Measurements from ENCODE around the gene MFAP3. TPM values are rescaled to one million over a fixed set of nuclear protein-coding genes. Genes with fewer than 3 reads are reported as not detected.

Gene MFAP3
- total and polyA plus RNA-seq, 5 experiments from 2014 or later = 4.0 to 26.1 (median 7.5) TPM

DNA sequence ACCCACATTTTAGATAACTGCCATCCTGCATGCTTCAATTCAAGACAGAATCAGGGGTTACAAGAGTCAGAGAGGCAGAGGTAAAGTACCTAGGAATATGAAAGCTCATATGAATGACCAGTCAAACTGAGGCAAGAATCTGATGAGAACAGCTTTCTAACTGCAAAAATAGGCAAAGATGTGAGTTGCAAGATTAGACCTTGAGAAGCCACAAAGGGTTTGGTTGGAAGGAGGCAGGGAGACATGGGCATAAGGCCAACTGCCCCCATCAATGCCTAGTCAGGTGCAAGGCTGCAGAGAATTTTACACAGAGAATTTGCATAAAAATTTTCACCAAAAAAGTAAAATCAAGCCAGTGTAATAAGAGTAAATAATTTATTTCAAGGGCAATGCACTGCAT, 12.8 kb upstream of the MFAP3 start:
- no peak overlapping the region for H3K4me3 Mint-ChIP-seq
- no peak for ATAC-seq
- no peaks in the 10 kb centered on the region for H3K27me3 Mint-ChIP-seq
- H3K4me1 Mint-ChIP-seq = peaks cover 0 to 15% (median 10%) of the 10 kb centered on the region in 4 donors
- peaks cover 6 to 77% (median 48%) of the 10 kb centered on the region in 3 donors for H3K36me3 Mint-ChIP-seq
- peak overlapping the region in 2 of 10 donors; percentile 35 to 43 for H3K27ac Mint-ChIP-seq
- no peaks in the 10 kb centered on the region for H3K9me3 Mint-ChIP-seq
- POLR2A ChIA-PET = no interaction called here
- no peak for DNase-seq

DNA sequence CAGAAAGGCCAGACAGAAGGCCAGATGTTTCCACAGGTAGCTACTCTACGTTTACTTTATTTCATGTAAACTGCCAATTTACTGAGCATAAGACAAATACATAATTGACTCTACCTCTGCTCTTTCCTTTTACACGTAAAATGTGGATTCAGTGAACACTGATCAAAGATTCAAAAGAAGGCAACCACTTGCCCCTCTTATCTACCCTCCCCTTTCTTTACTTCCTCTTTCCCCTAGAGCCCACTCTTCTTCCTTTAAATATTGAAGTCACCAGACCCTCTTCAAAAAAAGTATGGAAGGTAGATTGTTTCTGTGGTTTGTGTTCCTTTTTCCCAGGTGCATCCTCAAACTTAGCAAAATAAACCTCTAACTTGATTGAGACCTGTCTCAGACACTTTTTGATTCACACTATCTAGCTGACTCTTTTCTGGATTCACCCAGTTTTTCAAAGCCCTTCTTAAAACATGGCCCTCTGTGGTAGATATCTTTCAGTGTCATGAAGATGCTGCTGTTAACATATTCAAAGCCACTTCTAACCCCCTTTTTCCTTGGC, 6.8 kb upstream of the MFAP3 start:
- H3K27ac Mint-ChIP-seq = peak overlapping the region in 1 of 10 donors; percentile 45

DNA sequence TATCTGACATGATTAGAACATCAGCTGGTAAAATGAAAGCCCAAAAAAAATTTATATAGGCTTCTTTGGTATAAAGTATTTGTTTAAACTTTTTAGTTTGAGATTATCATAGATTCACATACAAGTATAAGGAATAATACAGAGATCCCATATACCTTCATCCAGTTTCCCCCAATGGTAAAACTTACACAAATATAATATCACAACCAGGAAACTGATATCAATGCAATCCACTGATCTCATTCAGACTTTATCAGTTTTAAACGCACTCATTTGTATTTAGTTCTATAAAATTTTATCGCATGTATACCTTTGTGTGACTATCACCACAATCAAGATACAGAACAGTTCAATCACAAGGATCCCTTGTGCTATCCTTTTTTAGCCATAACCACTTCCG, 3.8 kb upstream of the MFAP3 start:
- Mint-ChIP-seq H3K9me3 (no peaks in the 10 kb centered on the region), H3K4me3 (no peak overlapping the region), H3K27me3 (no peaks in the 10 kb centered on the region), H3K4me1 (peaks cover 31 to 69% (median 44%) of the 10 kb centered on the region in 4 donors), H3K36me3 (peaks cover 8 to 35% (median 26%) of the 10 kb centered on the region in 3 donors), H3K27ac (no peak overlapping the region)
- DNase-seq = no peak
- POLR2A ChIA-PET = no interaction called here
- no peak for ATAC-seq

More for the DNA sequence above, 6.8 kb upstream of the MFAP3 start:
- Mint-ChIP-seq H3K9me3 (no peaks in the 10 kb centered on the region), H3K4me3 (no peak overlapping the region), H3K36me3 (peaks cover 8 to 59% (median 37%) of the 10 kb centered on the region in 3 donors), H3K27me3 (no peaks in the 10 kb centered on the region), H3K4me1 (peaks cover 18 to 42% (median 24%) of the 10 kb centered on the region in 4 donors)
- DNase-seq = no peak
- POLR2A ChIA-PET = no interaction called here
- ATAC-seq = no peak

DNA sequence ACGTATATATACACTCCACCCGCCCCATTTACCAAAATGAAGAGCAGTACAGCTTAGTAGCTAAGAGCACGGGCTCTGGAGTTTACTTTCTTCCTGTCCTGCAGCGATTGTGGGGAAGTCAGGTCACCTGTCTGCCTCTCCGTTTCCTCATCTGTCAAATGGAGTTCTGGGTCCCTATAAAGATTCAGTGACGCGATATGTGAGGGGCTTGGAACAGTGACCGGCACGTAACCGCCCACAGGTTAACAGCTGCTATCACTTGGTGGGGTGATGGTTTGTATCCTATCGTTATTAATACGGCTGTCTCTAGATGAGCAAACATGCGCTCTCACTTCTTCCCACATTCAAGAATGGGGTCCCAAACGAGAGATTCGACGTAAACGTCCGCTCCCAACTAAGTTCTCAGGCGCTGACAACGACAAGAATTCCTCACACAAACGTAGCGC, 483 bp upstream of the MFAP3 start:
- Mint-ChIP-seq H3K36me3 (peaks cover 0 to 17% (median 7%) of the 10 kb centered on the region in 3 donors), H3K27ac (peak overlapping the region; percentile 97 to 99 (median 98)), H3K9me3 (no peaks in the 10 kb centered on the region), H3K27me3 (no peaks in the 10 kb centered on the region), H3K4me1 (peaks cover 33 to 72% (median 61%) of the 10 kb centered on the region in 4 donors), H3K4me3 (peak overlapping the region; percentile 92 to 99 (median 98))
- peak in 6 of 10 donors; percentile 8 to 66 (median 32) for DNase-seq
- peak; percentile 48 to 52 for ATAC-seq
- POLR2A ChIA-PET = interaction anchor here (1.0 to 1.7 kb wide), 6 partner anchors 12 to 408 kb away, joined by 3 to 35 read pairs (median 4); partner anchors contain the start of genes GALNT10 and SAP30L

DNA sequence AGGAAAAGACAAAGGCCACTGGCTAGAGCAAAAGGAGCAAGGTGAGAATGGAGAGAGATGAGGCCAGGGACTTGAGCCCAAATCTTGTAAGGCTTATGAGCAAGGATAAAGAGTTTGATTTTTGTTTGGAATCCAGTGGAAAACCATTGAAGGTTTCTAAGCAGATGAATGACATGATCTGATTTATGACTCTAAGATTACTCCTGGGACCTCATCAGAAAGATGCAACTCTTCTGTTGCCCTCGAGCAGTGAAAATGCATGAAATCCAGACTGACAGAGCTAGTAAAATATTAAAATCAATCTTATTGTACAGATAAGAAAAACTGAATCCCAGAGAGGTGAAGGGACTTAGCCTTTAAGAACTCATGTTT, 677 bp downstream of the MFAP3 start:
- H3K4me1 Mint-ChIP-seq = peaks cover 31 to 76% (median 69%) of the 10 kb centered on the region in 4 donors
- H3K9me3 Mint-ChIP-seq = no peaks in the 10 kb centered on the region
- no peaks in the 10 kb centered on the region for H3K27me3 Mint-ChIP-seq
- peaks cover 0 to 13% (median 0%) of the 10 kb centered on the region in 3 donors for H3K36me3 Mint-ChIP-seq
- ATAC-seq = no peak
- DNase-seq = no peak
- POLR2A ChIA-PET = interaction anchor here (0.7 to 1.7 kb wide), 9 partner anchors 9 to 407 kb away, joined by 3 to 35 read pairs (median 3); partner anchors contain the start of genes GALNT10 and SAP30L
- H3K27ac Mint-ChIP-seq = peak overlapping the region; percentile 97 to 99 (median 98)
- H3K4me3 Mint-ChIP-seq = peak overlapping the region; percentile 92 to 99 (median 98)

DNA sequence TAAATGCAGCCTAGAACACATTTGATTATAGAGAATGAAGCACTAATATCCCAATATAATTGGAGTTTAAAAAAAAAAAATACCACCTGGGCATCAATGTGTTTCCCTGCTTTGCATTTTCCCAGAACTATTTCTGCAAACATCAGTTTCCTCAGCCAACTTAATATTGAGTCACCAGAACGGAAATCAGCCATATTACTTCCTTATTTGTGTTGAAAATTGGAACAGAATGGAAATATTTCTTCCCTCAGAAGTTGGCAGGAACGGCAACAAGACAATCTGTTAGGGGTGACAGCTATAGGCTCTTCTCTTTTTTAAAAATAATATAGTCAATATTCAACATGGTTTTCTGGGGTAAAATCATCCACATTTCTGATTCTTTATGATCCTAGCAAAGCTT, 4.0 kb downstream of the MFAP3 start:
- no peak overlapping the region for H3K4me3 Mint-ChIP-seq
- peaks cover 0 to 34% (median 2%) of the 10 kb centered on the region in 3 donors for H3K36me3 Mint-ChIP-seq
- ATAC-seq = no peak
- no peak for DNase-seq
- no peaks in the 10 kb centered on the region for H3K9me3 Mint-ChIP-seq
- H3K27me3 Mint-ChIP-seq = no peaks in the 10 kb centered on the region
- H3K27ac Mint-ChIP-seq = peak overlapping the region in 2 of 10 donors; percentile 5 to 30
- H3K4me1 Mint-ChIP-seq = peaks cover 34 to 86% (median 75%) of the 10 kb centered on the region in 4 donors
- POLR2A ChIA-PET = interaction anchor here (1.1 kb wide), 1 partner anchor 10 kb away, joined by 3 read pairs; no protein-coding TSS in a partner anchor

DNA sequence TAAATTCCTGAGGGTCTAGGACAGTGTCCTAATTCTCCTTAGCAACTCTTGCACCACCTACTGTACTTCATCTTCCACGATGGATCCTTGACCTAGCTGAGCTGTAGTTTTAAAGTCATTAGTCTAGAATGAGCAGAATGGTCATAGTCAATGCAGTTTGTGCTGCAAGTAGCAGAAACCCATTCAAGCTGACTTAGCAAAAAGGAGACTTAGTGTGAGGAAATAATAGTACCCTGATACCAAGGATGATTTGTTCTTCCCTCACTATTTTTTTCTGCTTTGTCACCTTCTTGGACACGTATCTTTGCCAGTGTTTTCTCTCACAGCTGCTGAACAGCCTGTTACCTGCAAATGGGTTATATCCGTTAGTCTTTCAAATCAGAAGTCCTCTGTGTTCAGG, 5.3 kb downstream of the MFAP3 start:
- ATAC-seq = no peak
- H3K9me3 Mint-ChIP-seq = no peaks in the 10 kb centered on the region
- H3K27ac Mint-ChIP-seq = no peak overlapping the region
- H3K36me3 Mint-ChIP-seq = peaks cover 0 to 39% (median 4%) of the 10 kb centered on the region in 3 donors
- peaks cover 33 to 83% (median 70%) of the 10 kb centered on the region in 4 donors for H3K4me1 Mint-ChIP-seq
- no peak overlapping the region for H3K4me3 Mint-ChIP-seq
- no peak for DNase-seq
- POLR2A ChIA-PET = no interaction called here
- no peaks in the 10 kb centered on the region for H3K27me3 Mint-ChIP-seq

DNA sequence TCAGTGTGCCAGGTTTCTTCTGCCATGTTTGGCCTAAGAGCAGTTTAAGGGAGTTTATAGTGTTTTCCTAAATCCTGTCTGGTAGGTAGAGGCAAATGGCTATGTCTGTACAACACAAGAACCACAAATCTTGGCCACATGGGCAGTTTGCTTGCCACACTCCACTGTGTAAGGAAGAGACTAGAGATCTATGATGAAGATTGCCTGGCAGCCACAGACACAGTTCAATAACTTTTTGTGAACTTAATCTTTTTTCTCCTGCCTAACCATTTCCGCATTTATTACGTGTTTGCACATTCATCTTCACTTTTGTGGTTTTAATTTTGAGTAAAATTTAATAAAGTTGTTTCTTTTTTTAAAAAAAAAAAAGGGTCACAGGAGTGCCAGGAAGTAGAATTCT, 5.8 kb downstream of the MFAP3 start:
- Mint-ChIP-seq H3K27ac (peak overlapping the region in 2 of 10 donors; percentile 36 to 78), H3K9me3 (no peaks in the 10 kb centered on the region), H3K4me3 (no peak overlapping the region), H3K36me3 (peaks cover 1 to 42% (median 6%) of the 10 kb centered on the region in 3 donors), H3K27me3 (no peaks in the 10 kb centered on the region), H3K4me1 (peaks cover 32 to 83% (median 67%) of the 10 kb centered on the region in 4 donors)
- POLR2A ChIA-PET = no interaction called here
- DNase-seq (no peak), ATAC-seq (no peak)

DNA sequence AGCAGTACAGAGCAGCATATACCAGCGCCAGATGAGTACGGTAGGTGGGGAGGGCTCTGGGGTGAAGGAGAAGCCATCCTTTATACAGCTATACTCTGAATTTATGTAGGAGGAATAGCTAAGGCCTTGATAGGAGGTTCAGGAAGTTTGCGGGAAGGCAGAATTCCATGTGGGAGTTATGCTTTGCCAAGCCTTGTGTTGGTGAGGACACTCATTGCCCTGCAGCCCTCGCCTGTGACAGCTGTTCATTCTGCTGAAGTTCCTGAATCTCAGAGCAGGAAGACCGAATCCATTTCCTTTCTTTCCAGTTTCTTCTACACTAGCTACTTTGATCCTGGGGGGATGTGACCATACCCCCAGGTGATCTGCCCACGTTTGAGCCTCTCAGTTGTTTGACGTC, 7.7 kb downstream of the MFAP3 start:
- Mint-ChIP-seq H3K36me3 (peaks cover 7 to 54% (median 23%) of the 10 kb centered on the region in 3 donors), H3K4me3 (no peak overlapping the region), H3K4me1 (peaks cover 25 to 72% (median 53%) of the 10 kb centered on the region in 4 donors), H3K9me3 (no peaks in the 10 kb centered on the region), H3K27me3 (no peaks in the 10 kb centered on the region), H3K27ac (peak overlapping the region in 1 of 10 donors; percentile 36)
- POLR2A ChIA-PET = no interaction called here
- no peak for DNase-seq
- no peak for ATAC-seq

DNA sequence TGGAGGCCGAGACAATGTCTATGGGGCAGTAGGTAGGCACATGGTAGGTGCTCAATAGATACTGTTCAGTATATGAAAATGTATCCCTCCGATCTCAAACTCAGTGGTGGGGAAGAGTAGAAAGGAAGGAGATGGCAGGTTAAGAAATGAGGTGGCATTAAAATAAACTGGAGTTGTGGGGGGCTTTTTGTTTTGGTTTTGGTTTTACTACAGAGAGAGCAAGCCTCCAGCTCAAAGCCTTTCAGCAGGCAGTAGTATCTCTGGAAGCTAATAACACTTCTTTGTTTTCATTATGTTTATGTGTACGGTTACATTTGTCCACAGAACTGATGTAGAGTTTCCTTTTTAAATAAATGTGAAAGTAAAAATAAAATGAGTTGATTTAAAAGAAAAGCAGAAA, 8.6 kb downstream of the MFAP3 start:
- H3K27ac Mint-ChIP-seq = peak overlapping the region in 7 of 10 donors; percentile 41 to 73 (median 58)
- no peaks in the 10 kb centered on the region for H3K27me3 Mint-ChIP-seq
- POLR2A ChIA-PET = no interaction called here
- H3K9me3 Mint-ChIP-seq = no peaks in the 10 kb centered on the region
- DNase-seq (no peak), ATAC-seq (no peak)
- peaks cover 7 to 61% (median 28%) of the 10 kb centered on the region in 3 donors for H3K36me3 Mint-ChIP-seq
- H3K4me3 Mint-ChIP-seq = peak overlapping the region in 2 of 10 donors; percentile 1 to 5
- H3K4me1 Mint-ChIP-seq = peaks cover 24 to 64% (median 48%) of the 10 kb centered on the region in 4 donors

DNA sequence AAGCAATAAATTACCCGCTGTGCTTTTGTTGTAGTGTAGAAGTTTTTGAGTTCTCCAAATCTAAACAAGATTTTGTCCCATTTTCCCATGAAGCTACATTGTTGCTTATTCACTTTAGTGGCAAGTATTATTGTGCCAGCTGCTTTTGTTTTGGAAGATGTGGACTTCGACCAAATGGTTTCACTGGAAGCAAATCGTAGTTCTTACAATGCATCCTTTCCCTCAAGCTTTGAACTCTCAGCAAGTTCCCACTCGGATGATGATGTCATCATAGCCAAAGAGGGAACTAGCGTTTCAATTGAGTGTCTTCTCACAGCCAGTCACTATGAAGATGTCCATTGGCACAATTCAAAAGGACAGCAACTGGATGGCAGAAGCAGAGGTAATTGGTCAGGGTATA, 10.9 kb downstream of the MFAP3 start:
- no peaks in the 10 kb centered on the region for H3K9me3 Mint-ChIP-seq
- no peak for ATAC-seq
- POLR2A ChIA-PET = interaction anchor here (1.6 kb wide), 1 partner anchor 11 kb away, joined by 3 read pairs; the partner anchor contains the start of genes FAM114A2 and MFAP3
- H3K4me3 Mint-ChIP-seq = no peak overlapping the region
- peak overlapping the region in 1 of 10 donors; percentile 47 for H3K27ac Mint-ChIP-seq
- H3K4me1 Mint-ChIP-seq = peaks cover 23 to 49% (median 31%) of the 10 kb centered on the region in 4 donors
- no peaks in the 10 kb centered on the region for H3K27me3 Mint-ChIP-seq
- peaks cover 8 to 72% (median 47%) of the 10 kb centered on the region in 3 donors for H3K36me3 Mint-ChIP-seq
- DNase-seq = no peak

DNA sequence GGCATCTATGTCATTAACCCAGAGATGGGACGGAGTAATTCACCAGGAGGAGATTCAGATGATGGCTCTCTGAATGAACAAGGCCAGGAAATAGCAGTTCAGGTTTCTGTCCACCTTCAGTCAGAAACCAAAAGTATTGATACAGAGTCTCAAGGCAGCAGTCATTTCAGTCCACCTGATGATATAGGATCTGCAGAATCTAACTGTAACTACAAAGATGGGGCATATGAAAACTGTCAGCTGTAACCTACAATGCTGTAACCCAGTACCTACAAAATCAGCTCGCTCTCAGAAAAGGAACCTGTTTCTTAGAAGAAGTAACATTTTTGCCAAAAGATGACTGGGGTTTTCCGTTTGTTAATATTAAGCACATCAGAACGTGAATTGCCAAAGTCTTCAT, 14.7 kb downstream of the MFAP3 start:
- no peak for ATAC-seq
- peaks cover 11 to 64% (median 51%) of the 10 kb centered on the region in 3 donors for H3K36me3 Mint-ChIP-seq
- H3K9me3 Mint-ChIP-seq = no peaks in the 10 kb centered on the region
- H3K4me3 Mint-ChIP-seq = no peak overlapping the region
- peaks cover 5 to 31% (median 16%) of the 10 kb centered on the region in 4 donors for H3K4me1 Mint-ChIP-seq
- POLR2A ChIA-PET = interaction anchor here (0.5 kb wide), 1 partner anchor 390 kb away, joined by 4 read pairs; no protein-coding TSS in a partner anchor
- H3K27ac Mint-ChIP-seq = no peak overlapping the region
- no peak for DNase-seq
- no peaks in the 10 kb centered on the region for H3K27me3 Mint-ChIP-seq

DNA sequence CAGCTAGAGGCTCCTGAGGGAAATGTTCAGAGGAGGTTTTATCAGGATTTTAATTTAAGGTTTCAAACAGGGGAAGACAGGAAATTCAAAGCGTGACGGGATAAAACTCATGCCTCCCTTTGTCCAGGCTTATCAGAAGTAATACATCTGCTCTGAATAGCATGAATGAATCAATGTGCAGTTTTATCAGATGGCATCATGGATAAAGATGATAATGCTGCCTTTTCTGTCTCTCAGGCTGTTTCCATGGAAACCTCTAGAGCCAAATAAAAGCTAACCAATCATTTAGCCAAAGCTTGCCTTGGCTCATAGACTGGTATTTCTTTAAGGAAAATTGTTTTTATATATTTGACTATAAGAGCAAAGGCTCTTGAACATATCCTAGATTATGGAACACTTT, 16.4 kb downstream of the MFAP3 start:
- Mint-ChIP-seq H3K27ac (no peak overlapping the region), H3K9me3 (no peaks in the 10 kb centered on the region), H3K4me3 (no peak overlapping the region), H3K27me3 (no peaks in the 10 kb centered on the region), H3K4me1 (peaks cover 18 to 26% (median 19%) of the 10 kb centered on the region in 4 donors), H3K36me3 (peaks cover 5 to 57% (median 41%) of the 10 kb centered on the region in 3 donors)
- DNase-seq (no peak), ATAC-seq (no peak)
- POLR2A ChIA-PET = no interaction called here
